HG03060 (cell line): ENCODE results near the gene ADCYAP1R1.

ENCODE experiments used
- ATAC-seq: cut with Tn5 transposase; IDR thresholded peaks from one replicate; pipeline ENCODE4 v1.9.1; 2021; ENCODE audit warnings: low read depth, moderate number of reproducible peaks; ENCODE audit not compliant: unreplicated experiment

ADCYAP1R1 gene

DNA sequence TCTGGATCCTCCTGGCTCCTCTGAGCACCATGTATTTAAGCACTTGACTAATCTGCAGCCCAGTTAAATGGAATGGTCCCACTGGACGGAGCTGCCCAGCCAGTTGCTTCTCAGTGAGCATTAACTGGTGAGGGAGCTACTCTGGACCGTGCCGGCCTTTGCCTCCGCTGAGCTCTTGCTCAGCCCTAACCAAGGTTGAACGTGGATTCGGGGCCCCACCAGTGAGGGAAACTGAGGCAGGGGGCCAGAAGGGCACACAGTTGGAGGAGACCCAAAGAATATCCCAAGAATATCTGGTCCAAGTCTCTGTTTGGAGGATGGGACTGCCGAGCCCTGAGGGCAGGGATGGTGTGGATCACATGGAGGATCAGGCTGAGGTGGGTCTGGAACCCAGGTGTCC, 13.7 kb downstream of the ADCYAP1R1 start:
- no peak for ATAC-seq

DNA sequence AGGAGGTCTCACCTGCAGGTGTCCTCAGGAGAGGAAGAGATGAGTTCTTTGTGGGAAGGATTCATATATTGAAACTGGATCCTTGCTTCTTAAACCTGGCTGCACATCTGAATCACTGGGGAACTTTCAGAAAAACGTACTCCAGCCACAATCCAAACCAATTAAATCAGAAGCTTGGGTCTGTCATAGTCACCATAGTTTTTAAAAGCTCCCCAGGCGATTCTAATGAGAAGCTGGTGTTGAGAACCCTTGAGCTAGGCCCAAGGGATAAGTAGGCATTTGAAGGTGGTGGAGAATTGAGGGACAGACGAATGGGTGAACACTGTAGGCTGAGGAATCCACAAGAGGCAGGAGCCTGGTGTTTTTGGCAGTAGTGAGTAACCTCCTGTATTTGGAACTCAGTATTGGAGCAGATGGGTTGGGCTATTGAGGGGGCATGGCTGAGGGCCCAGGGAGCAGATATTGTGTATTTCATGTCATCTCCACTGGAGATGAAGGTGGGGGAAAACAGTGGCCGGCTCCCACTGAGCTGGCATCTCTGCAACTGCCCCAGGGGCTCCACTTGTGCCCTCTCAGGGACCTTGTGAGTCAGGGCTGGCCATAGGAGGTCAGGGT, 14.5 kb downstream of the ADCYAP1R1 start:
- no peak for ATAC-seq

DNA sequence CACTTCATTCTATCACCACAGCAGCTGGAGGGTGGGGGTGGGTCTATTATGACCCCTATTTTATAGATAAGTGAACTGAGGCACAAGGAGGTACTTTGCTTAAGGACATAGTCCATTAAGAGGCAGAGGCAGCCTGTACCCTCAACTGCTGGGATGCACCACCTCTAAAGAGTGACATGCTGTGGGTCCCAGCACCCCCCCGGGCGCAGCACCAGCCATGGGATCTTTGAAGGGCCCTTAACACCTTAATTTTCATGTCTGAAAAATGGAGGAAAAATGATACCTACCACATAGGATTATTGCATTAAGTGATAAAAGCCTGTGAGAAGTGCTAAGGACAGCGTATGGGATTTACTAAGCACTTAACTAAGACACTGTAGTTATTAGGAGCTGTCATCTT, 15.4 kb downstream of the ADCYAP1R1 start:
- ATAC-seq = no peak

DNA sequence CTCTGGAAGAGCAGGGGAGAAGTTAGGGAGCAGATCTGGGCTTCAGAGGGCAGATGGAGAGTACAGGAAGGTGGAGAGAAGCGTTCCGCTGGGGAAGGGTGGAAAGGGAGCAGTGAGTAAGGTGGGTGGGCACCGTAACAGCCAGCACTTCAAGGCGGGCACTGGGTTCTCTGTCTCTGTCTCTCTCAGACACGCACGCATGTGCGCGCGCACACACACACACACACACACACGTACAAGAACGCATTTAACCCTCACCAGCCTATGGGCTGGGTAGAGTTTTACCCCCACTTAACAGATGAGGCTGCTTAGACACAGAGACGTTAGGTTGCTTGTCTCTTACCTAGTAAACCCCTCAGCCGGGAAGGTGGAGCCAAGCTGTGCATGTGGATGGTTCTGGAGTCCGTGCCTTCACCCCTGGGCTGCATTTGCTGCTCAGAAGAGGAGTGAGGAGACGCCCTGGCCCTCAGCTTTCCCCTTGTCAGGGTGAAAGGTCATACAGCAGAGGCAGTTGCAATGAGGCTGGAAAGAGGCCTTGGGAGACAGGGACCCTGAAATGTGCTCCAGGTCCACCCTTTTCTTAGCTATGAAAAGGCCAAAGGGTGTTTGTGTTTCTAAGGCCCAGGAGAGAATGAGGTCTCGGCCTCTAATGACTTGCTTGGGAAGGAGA, 16.0 kb downstream of the ADCYAP1R1 start:
- ATAC-seq = no peak

DNA sequence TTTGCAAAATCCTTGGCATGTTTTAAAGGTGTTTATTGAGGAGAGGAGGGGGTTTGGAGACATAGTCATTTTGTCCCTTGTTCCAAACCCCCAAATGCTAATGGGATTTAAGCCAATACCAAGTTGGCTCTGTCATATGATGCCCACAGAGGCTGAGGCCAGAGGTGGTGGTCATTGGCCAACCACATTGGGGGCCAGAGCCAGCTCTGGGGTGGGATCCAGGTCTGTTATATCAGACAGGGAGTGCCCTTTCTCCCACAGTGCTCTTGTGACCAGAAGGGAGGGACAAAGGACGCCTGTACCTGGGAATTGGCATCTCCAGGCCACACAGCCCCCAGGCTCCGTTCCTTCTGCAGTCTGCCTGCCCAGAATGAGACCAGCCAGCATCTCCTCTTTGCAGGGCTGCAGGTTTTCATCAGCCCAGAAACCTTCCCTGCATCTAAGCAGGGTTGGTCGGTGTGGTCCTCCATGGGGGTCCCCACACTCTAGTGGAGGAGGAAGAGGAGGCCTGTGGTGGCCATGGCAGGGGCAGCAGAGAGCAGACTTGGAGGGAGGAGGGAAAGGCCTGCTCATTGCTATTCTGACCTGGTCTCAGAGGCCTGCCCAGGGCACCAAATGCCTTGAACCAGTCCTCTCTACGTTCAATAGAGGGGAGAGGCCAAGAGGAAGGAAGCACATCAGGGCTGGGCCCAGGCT, 17.9 kb downstream of the ADCYAP1R1 start:
- no peak for ATAC-seq

DNA sequence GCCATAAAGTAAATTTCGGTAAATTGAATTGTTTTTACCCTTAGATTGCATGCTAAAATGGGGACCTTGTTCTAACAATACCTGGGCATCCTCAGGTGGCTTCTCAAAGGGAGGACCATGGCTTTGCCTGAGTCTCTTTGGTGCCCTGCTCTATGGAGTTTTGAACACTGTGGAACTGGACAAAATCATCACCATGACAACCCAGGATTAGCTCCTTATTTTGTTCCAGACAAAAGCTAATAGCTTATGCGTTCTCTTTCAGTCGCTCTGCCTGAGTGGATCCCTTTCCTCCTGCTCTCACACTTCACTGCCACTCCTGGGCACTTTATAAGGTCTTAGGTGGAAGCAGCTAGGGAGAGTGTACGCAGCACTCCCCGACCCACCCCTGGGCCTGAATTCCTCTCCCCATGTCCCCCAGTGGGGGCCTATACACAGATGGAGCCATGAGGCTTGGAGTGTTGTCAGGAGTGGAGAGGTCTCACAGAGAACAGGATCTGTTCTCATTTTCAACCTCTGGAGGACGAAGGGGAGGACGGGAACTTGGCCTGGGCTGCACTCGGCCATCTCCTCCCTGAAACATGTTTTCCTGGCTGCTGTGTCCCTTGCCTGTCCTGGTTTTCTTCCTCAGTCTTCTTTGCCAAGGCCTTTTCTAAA, 19.0 kb downstream of the ADCYAP1R1 start:
- no peak for ATAC-seq

DNA sequence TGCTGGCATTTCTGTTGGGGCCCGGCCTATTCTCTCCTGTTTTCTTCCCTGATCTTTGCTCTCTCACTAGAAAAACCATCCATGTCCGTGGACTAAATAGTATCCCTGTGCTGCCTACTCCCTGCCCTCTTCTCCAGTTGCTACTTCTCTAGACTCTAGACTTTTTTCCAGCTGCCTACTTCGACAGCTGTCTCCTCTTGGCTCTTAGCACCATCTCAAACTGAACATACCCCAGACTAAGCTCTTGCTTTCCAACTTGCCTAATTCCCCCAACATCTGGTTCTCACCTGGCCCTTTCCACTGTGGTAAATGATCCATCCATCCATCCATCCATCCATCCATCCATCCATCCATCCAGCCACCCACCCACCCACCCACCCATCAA, 19.5 kb downstream of the ADCYAP1R1 start:
- no peak for ATAC-seq

DNA sequence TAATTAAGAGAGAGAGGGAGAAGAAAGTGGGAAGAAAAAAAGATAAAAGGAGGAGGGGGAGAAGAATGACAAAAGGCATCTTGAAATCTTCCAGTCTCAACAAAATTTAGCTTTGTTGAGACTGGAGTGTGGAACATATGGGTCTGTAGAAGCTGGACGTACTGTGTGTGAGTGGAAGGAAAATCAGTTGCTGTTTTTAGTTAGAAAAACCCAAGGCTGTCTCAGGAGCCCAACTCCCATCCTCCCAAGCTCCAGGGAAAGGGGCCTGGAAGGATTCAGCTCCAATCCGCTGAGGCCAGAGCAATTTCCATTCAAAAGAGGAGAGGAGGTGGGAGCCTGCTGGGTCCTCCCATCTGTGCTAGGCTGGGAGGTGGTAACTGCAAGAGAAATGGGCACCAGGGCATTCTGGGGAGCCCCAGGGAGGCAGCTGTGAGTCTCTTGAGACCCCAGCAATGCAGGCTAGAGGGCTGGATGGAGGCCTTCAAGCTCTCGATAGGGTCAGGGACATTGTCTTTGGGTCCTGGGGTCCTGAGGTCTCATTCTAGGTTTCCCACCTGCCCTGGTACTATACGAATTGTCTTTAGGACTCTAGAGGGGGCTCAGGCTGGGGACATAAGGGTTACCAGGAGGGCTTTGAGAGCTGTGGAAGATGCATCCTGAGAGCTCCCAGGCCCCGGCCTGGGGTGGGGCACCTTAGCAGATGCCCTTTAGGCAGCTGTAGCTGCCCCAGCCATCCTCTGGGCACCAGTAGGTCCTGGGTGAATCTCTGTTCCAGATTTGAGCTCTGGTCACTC, 21.4 kb downstream of the ADCYAP1R1 start:
- ATAC-seq = no peak

DNA sequence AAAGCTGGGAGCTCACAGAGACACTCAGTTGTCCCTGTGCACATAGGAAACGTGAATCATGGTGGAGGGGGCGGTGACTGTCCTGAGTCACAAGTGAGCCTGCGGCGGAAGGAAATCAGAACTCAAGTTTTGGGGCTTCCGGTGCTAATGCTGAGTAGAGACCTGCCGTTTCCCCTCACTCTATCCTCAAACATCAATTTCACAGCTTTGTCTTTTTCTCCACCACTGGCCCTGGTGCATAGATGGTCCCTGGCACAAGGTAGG, 21.9 kb downstream of the ADCYAP1R1 start:
- ATAC-seq = no peak

DNA sequence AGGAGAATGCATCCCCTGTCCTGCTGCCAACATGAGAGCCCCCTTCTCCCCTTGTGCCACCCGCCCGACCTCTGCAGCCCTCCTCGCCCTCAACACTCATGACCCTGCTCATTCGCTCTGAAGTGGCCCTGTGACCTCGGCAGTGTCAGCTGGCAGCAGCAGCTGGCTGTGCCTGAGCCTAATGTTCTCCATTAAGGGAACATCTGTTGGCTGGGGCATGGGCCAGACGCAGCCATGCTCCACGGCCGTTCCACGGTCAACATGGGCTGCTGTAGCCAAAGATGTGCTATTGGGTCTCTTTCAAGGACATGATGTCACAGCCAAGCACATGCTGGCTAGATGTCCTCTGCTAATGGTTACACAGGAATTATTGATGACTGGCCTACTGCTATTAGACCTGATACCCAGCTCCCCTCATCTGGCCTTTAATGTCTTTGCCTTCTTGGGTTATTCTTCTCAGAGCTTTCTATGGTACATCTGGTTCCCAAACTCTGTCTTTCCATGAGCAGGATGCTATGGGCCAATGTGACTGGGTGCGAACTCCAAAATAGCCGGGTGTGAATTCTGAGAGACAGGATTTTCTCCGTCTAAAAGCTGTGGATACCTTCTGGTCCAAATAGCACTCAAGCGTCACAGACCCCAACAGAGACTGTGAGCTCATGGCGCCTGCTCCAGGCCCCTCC, 22.4 kb downstream of the ADCYAP1R1 start:
- ATAC-seq = no peak

DNA sequence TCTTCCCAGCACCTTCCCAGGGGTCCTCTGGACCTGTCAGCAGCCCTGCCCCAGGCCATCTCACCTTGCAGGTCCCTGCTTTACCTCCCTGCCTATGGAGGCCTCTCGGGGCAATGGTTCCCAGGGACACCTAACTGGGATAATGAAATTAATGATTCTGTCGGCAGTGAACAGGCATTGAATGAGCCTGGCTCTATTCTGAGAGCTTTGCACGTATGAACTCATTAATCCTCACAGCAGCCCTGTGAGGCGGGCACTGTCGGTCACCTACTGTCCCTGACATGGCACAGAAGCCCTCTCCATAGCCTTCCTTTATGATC, 22.9 kb downstream of the ADCYAP1R1 start:
- ATAC-seq = no peak

DNA sequence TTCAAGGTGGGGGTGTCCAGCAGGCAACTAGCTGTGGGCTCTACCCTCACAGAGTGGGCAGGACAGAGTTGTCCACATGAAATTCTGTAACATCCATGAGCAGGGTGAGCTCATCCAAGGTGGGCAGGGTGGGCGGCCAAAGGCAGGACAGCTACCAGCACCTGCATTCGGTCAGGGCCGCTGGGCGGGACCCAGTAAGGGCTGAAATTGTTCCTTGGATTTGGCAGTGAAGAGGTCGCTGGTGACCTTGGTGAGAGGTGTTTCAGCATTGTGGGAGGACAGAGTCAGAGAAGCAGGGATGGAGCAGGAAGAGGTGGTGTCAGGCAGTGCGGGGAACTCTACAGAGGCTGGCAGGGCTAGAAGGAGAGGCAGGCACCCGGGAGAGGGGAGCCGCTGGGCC, 23.9 kb downstream of the ADCYAP1R1 start:
- ATAC-seq = no peak

DNA sequence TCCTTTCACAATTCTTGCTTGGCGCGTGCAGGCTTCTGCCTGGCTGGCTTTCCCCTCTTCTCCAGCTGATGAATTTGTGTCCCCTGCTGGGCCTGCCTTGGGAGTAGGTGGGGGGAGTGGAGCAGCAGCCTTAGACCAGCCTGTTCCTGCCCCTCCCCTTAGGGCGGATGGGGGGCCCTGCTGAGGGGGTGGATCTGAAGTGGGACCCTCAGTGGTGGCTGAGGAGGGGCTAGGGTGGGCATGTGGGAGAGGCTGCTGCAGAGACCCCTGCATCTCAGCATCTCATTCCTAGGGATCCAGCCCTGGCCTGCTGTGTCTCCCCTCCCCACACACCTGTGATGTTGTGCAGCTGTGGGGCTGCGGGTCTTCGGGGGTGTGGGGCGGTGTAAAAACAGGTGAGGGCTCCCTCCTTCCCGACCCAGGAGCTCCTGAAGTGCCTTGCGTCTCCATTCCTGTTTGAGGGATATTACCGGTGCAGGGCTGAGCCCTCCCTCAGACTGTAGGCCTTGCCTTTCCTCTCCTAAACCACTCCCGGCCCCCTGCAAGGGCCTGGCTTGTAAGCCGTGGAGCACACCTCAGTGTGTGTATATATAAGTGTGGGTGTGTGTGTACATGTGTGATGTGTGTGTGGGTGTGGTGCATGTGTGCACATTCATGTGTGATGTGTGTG, 24.7 kb downstream of the ADCYAP1R1 start:
- no peak for ATAC-seq

DNA sequence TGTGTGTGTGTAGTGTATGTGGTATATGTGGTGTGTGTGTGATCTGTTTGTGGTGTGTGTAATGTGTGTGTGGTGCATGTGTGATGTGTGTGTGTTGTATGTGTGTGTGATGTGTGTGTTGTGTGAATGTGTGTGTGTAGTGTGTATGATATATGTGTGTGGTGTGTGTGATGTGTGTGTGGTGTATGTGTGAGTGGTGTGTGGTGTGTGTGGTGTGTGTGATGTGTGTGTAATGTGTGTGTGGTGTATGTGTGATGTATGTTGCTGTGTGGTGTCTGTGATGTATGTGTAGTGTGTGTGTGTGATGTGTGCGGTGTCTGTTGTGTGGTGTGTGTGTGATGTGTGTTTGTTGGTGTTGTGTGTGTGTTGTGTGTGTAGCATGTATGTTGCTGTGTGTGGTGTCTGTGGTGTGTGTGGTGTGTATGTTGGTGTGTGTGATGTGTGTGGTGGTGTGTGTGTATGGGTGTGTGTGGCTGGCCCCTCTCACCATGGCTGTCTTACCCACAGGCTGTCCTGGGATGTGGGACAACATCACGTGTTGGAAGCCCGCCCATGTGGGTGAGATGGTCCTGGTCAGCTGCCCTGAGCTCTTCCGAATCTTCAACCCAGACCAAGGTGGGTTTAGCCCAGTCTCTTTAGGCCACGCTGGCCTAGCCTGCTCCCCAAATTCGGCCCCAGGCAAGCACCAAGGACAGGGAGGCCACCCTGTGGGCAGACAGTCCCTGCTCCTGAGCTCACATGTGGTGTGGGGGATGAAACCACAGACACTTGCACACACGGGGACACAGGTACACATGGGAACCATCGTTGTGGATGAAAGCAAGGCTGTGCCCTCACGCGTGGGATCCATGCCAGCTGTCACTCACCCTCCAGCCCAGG, 25.6 kb downstream of the ADCYAP1R1 start:
- no peak for ATAC-seq

DNA sequence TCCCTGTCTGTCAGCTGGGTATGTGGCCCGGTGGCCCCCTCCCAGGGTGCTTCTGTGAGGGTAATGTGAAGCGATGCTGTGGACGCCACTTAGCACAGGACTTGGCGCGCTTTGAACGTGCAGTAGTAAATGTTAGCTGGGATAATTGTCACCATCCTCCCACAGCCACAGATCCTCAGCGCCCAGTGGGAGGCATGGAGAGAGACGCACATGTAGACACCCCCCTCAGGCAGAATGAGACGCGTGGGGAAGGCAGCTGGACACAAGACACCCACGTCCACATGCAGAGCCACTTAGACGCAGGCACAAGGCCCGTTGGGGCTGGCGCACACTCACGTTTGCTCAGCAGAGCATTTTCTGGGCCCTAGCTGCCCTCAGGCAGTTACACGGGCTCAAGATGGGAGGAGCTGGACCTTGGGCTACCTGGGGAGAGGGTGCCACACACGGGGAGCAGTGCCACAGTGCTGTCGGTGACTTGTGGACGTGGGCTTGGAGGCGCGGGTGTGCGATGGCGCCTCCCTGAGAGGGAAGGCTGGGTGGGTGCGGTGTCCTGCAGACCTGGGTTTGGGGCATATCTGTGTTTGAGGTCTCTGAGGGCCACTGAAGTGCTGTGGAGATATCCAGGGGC, 26.4 kb downstream of the ADCYAP1R1 start:
- ATAC-seq = no peak

DNA sequence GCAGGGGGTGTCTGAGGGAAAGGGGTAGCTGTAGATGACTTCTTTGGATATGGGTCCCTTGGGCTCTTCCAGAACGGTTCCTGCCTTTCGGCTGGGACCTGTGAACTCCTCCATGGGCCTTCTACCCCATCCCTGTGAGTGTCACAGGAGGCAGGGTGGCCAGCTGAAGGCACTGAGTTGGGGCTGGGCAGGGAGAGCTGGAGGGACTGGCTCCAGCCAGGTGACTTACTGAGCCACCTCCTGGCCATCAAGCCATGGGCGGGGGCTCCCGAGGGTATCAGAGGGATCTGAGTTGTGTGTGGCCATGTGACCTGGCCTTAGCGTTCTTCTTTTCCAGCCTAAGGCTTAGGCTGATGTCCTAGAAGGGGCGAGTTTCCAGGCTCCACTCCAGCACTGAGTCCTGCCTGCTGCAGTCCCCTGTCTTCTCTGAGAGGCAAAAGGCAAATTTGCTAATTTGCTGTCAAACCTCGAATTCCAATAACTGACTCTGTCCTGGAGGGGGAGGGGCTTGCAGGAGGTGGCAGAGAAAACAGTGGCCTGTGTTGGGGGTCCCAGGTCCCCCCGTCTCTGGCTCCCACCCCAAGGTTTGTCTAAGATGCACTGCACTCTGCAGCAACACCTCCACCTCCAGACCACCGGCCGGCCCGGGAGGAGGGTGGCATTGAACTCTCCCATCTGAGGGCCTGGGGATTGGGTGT, 27.2 kb downstream of the ADCYAP1R1 start:
- ATAC-seq = no peak

DNA sequence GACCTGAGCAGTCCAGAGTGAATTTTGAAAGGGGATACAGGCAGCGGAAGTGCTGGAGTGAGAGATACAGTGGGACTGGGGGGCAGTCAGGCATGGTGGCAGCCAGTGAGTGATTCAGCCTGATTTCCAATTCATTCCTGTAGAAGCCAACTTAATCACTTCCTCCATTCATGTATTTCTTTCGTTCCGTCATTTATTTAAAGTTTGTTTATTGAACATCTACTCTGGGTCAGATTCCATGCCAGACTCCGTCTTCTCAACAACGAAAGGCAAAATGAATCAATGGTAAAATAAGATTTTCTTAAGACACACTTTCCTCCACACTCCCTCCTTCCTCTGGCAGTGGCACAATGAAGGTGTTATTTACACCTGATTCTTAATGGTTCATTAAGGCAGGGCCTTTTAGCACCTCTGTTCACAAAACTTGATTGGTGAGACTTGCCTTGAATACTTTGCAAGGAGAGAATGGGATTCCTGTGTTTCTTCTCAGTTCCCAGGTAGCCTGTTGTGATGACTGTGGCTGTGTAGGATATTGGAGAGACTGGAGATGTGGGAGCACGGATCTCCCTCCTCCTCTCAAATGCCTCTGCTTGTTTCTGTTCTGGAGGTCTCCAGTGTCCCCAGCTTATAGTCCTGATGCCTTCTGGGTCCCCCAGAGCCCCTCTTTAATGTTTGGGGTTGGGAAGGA, 27.9 kb downstream of the ADCYAP1R1 start:
- ATAC-seq = no peak

DNA sequence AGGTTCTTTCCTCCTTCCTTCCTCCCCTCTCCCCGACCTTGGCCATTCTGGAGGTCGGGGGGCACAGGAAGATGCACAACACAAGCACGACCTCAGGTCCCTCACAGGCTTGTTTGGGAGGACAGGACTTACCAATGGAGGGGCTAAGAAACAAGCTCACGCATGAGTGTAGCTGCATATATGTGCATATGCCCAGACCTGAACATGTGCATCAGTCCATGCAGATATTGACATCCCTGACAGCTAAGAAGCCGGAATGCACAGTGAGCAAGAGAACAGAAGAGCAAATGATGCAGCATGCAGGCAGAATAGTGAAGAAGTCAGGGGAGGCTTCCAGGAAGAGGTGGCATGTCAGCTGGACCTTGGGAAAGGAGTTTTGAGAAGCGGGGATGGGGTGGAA, 28.7 kb downstream of the ADCYAP1R1 start:
- ATAC-seq = no peak
